Thyroid gland (tissue), 4 donors: Measurements from ENCODE around the gene PRG3.

Experiments used
- CTCF ChIP-seq, 6 experiments: fragments of 200-600 bp in 3 of 6; fragments of 450-650 bp in 3 of 6; sonication (generic) in 3 of 6; IDR thresholded peaks; one replicate each; pipeline ENCODE4 v1.5.1; 2016 to 2019; ENCODE audit warnings: antibody characterized with exemption in 6 of 6, mild to moderate bottlenecking in 2 of 6, inconsistent platforms in 1 of 6, moderate library complexity in 1 of 6
- POLR2A ChIP-seq, 2 donors: fragments of 450-650 bp; IDR thresholded peaks; one replicate each; pipeline ENCODE4 v1.6.1; 2017; ENCODE audit warnings: antibody characterized with exemption in 2 of 2, mild to moderate bottlenecking in 2 of 2, moderate library complexity in 1 of 2

DNA sequence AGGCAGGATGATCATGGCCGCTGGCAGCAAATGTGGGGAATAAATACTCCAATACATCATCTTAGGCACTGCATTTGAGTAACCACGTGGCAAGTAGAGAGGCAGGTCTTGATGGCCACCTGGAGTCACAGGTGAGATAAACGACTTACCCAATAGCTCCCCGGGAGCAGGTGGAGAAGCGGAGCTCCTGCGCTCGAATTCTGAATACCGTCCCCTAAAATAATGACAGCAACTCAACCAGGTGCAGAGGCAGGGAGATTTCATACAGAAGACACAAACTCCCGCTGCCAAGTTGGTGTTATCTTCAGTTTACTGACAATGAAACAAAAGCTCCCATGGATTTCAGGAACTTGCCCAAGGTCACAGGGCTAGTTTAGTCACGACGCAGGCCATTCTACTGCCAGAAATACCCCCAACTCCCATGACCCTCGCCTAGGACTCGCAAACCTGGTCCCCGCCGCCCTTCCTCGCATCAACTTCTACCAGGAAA lies 45.5 kb upstream of the PRG3 start:
- TF ChIP-seq POLR2A (IDR thresholded peaks at IDR 0.05) = no peak
- no peak for TF ChIP-seq CTCF (IDR thresholded peaks at IDR 0.05)
